Testis (tissue), 3 donors: ENCODE data around the gene KAT7. TPM values are rescaled to one million over a fixed set of nuclear protein-coding genes. Genes with fewer than 3 reads are reported as not detected.

Experiments
- DNase-seq: peaks from one replicate; pipeline ENCODE4 v3.0.0-alpha.2; 2019
- H3K27ac ChIP-seq, 2 donors: fragments of 200-600 bp; sonication (generic); one replicate each; pipeline ENCODE4 v1.5.1; 2019
- H3K27me3 ChIP-seq: fragments of 200-600 bp; sonication (generic); one replicate; pipeline ENCODE4 v1.5.1; 2019
- H3K36me3 ChIP-seq: fragments of 200-600 bp; sonication (generic); one replicate; pipeline ENCODE4 v1.5.1; 2017; ENCODE audit warnings: low read depth; ENCODE audit errors: missing control alignments
- H3K4me1 ChIP-seq: fragments of 200-600 bp; sonication (generic); one replicate; pipeline ENCODE4 v1.5.1; 2019
- H3K4me3 ChIP-seq, 2 donors: fragments of 200-600 bp; sonication (generic); one replicate each; pipeline ENCODE4 v1.5.1; 2017 to 2019
- H3K9me3 ChIP-seq: fragments of 200-600 bp; sonication (generic); one replicate; pipeline ENCODE4 v1.5.1; 2017
- CTCF ChIP-seq, 3 experiments: fragments of 450-650 bp in 2 of 3; fragments of 200-600 bp in 1 of 3; sonication (generic) in 1 of 3; IDR thresholded peaks; one replicate each; pipeline ENCODE4 v1.5.1; 2016 to 2019; ENCODE audit warnings: antibody characterized with exemption in 3 of 3, mild to moderate bottlenecking in 2 of 3, moderate library complexity in 1 of 3
- POLR2A ChIP-seq: fragments of 450-650 bp; IDR thresholded peaks from one replicate; pipeline ENCODE4 v1.6.1; 2017; ENCODE audit warnings: antibody characterized with exemption, mild to moderate bottlenecking, moderate library complexity
- WGBS, 2 donors: methylation state at CpG; one replicate each; pipeline ENCODE4 v1.1.5; 2018; 5-methylcytosine and 5-hydroxymethylcytosine counted together
- intact Hi-C: fragments of 100-400 bp; cut with DNase I; formaldehyde crosslinking; loops from one replicate; pipeline ENCODE4 v1.15.1; 2023; ENCODE audit warnings: low total_unique reads
- polyA plus RNA-seq: library from polyadenylated mRNA; stranded (reverse); fragments of 350-450 nt; fragmentation: Illumina TruSeq; extraction: RNeasy Lipid Tissue Mini Kit (QIAGEN cat#74804); gene quantifications from one replicate; pipeline ENCODE4 v1.2.3, GENCODE V29; 2014; ENCODE audit warnings: low read depth, low replicate concordance; ENCODE audit not compliant: insufficient read depth
- total RNA-seq, 2 donors: library from RNA; depleted of rRNA; stranded (reverse); fragments of >200 nt; gene quantifications; one replicate each; pipeline ENCODE4 v1.2.3, GENCODE V29; 2016

The KAT7 gene
- total and polyA plus RNA-seq, 3 donors from 2014 or later: 122 to 181 (median 123) TPM

GRCh38 chr17:49866882-49867413 is 78.5 kb downstream of the KAT7 start:
- intact Hi-C loops: no loop called here
- no peaks in the 10 kb centered on the region for H3K4me1 ChIP-seq
- WGBS, 2 donors: 92 to 94% methylated on average over 3 of the region's 3 CpGs

GRCh38 chr17:49869038-49869374 is 80.5 kb downstream of the KAT7 start:
- no peak for DNase-seq
- TF ChIP-seq POLR2A: no peak
- TF ChIP-seq CTCF (IDR thresholded peaks at IDR 0.05): no peak
- Histone ChIP-seq H3K27me3 (no peaks in the 10 kb centered on the region), H3K27ac (no peak overlapping the region), H3K4me3 (no peak overlapping the region), H3K36me3 (no peaks in the 10 kb centered on the region), H3K9me3 (no peaks in the 10 kb centered on the region), H3K4me1 (no peaks in the 10 kb centered on the region)
- 50 to 59% methylated on average over 1 of the region's 1 CpG for WGBS, 2 donors
- intact Hi-C loops: no loop called here

More at GRCh38 chr17:49866882-49867413, 78.5 kb downstream of the KAT7 start:
- DNase-seq: no peak
- Histone ChIP-seq H3K4me3 (no peak overlapping the region), H3K36me3 (no peaks in the 10 kb centered on the region), H3K9me3 (no peaks in the 10 kb centered on the region), H3K27me3 (no peaks in the 10 kb centered on the region), H3K27ac (no peak overlapping the region)
- no peak for TF ChIP-seq POLR2A
- no peak for TF ChIP-seq CTCF (IDR thresholded peaks at IDR 0.05)

GRCh38 chr17:49870298-49870697 is 81.8 kb downstream of the KAT7 start:
- 86 to 90% methylated on average over 11 of the region's 11 CpGs for WGBS, 2 donors
- intact Hi-C loops: no loop called here

GRCh38 chr17:49871211-49871610 is 82.7 kb downstream of the KAT7 start:
- no peak for DNase-seq
- H3K36me3 ChIP-seq: no peaks in the 10 kb centered on the region
- intact Hi-C loops: no loop called here
- no peak overlapping the region for H3K27ac ChIP-seq
- no peaks in the 10 kb centered on the region for H3K9me3 ChIP-seq
- no peak for TF ChIP-seq POLR2A
- no peak for TF ChIP-seq CTCF (IDR thresholded peaks at IDR 0.05)
- H3K4me3 ChIP-seq: no peak overlapping the region
- no peaks in the 10 kb centered on the region for H3K4me1 ChIP-seq
- H3K27me3 ChIP-seq: no peaks in the 10 kb centered on the region
- WGBS, 2 donors: 90 to 91% methylated on average over 7 of the region's 7 CpGs

More at GRCh38 chr17:49870298-49870697, 81.8 kb downstream of the KAT7 start:
- Histone ChIP-seq H3K27me3 (no peaks in the 10 kb centered on the region), H3K36me3 (no peaks in the 10 kb centered on the region), H3K27ac (no peak overlapping the region), H3K4me1 (no peaks in the 10 kb centered on the region), H3K9me3 (no peaks in the 10 kb centered on the region), H3K4me3 (no peak overlapping the region)
- no peak for DNase-seq
- no peak for TF ChIP-seq CTCF (IDR thresholded peaks at IDR 0.05)
- no peak for TF ChIP-seq POLR2A

GRCh38 chr17:49872754-49873377 is 84.4 kb downstream of the KAT7 start:
- Histone ChIP-seq H3K27me3 (no peaks in the 10 kb centered on the region), H3K9me3 (no peaks in the 10 kb centered on the region), H3K4me3 (no peak overlapping the region), H3K4me1 (no peaks in the 10 kb centered on the region), H3K27ac (no peak overlapping the region), H3K36me3 (no peaks in the 10 kb centered on the region)
- TF ChIP-seq POLR2A (no peak), CTCF (IDR thresholded peaks at IDR 0.05) (no peak)
- DNase-seq: no peak
- WGBS, 2 donors: 85 to 92% methylated on average over 6 of the region's 6 CpGs
- intact Hi-C loops: no loop called here
